SK-MEL-5 (cell line): ENCODE data around the gene ZSCAN10. TPM values are rescaled to one million over a fixed set of nuclear protein-coding genes. Genes with fewer than 3 reads are reported as not detected.

Source experiments
- DNase-seq: peaks from one replicate; pipeline ENCODE4 v3.0.0-alpha.2; 2016; ENCODE audit warnings: low read depth, low spot score
- in situ Hi-C: cut with HindIII; loops from 2 replicates; pipeline ENCODE4 v1.10.0; 2016; ENCODE audit warnings: low sequenced_read_pairs, high pct_unique_total_duplicates, low pct_unique_long_range_greater_than_20kb
- small RNA-seq, 2 experiments: library from RNA; depleted of rRNA; stranded (forward); fragments of <200 nt; gene quantifications; one replicate each; pipeline ENCODE3, GENCODE V24; 2014
- total RNA-seq: library from RNA; depleted of rRNA; stranded (reverse); fragments of >200 nt; shearing (Covaris generic); gene quantifications from 2 replicates; pipeline ENCODE4 v1.2.3, GENCODE V29; 2014; rRNA removed

The ZSCAN10 gene
- total RNA-seq, 1 experiment from 2014 or later = 0.13 TPM

DNA sequence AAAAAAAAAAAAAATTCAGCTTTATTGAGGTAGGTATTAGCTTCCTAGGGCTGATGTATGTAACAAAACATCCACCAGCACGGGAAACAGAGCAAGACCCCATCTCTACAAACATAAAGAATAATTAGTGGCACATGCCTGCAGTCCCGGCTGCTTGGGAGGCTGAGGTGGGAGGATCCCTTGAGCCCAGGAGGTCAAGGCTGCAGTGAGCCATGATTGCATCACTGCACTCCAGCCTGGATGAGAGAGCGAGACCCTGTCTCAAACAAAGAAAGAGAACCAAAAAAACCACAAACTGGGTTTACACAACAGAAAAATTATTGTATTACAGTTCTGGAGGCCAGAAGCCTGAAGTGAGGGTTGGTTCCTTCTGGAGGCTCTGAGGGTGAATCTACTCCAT, 56.7 kb downstream of the ZSCAN10 start:
- in situ Hi-C loops = no loop called here

DNA sequence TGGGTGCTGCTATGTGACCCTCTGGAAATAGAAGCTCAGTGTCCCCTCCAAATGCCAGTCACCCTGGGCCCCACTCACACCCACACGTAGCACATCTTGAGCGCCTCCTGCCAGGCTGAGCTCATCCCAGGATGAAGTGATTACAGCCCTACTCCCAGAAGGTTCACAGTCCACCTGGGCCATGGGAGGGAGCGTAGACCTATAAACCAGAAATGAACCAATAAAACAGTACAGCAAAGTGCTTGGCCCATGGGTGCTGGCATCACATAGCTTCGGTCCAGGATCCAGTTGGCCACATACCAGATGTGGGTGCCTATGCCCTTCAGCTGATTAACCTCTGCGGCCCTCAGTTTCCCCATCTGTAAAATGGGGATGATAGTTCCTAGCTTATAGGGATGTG, 60.2 kb downstream of the ZSCAN10 start:
- no peak for DNase-seq
- in situ Hi-C loops = no loop called here

More for the DNA sequence above, 56.7 kb downstream of the ZSCAN10 start:
- DNase-seq = no peak

Small RNA genes within 50 kb of the gene (small RNA-seq; reads per million reads assigned to genes)
- gene RNU1-22P = 0.08 to 0.48 reads per million in 2 experiments

Other genes starting within 250 kb of the ZSCAN10 start
- gene PRSS22, start 241.1 kb downstream of the ZSCAN10 start, total RNA-seq = not detected in 2 replicates
- 30.3 and 31.8 TPM in 2 replicates for gene FLYWCH2, start 216.1 kb downstream of the ZSCAN10 start, total RNA-seq
- 19.3 and 25.8 TPM in 2 replicates for gene FLYWCH1, start 187.4 kb downstream of the ZSCAN10 start, total RNA-seq
- gene KREMEN2, start 135.0 kb downstream of the ZSCAN10 start, total RNA-seq = 3.7 and 4.5 TPM in 2 replicates
- 24.5 and 30.3 TPM in 2 replicates for gene PAQR4, start 129.9 kb downstream of the ZSCAN10 start, total RNA-seq
- gene PKMYT1, start 118.8 kb downstream of the ZSCAN10 start, total RNA-seq = 12.5 and 13.8 TPM in 2 replicates
- not detected in 2 replicates for gene CLDN9, start 86.4 kb downstream of the ZSCAN10 start, total RNA-seq
- gene CLDN6, start 81.1 kb downstream of the ZSCAN10 start, total RNA-seq = not detected in 2 replicates
- 34.3 and 41.2 TPM in 2 replicates for gene TNFRSF12A, start 78.9 kb downstream of the ZSCAN10 start, total RNA-seq
- 11.0 and 12.3 TPM in 2 replicates for gene HCFC1R1, start 75.4 kb downstream of the ZSCAN10 start, total RNA-seq
- 15.4 and 24.3 TPM in 2 replicates for gene THOC6, start 75.3 kb downstream of the ZSCAN10 start, total RNA-seq
- gene BICDL2, start 62.4 kb downstream of the ZSCAN10 start, total RNA-seq = 0.24 and 0.29 TPM in 2 replicates
- 0.03 TPM in 1 of 2 replicates, not detected in the other for gene MMP25, start 52.7 kb downstream of the ZSCAN10 start, total RNA-seq
- not detected in 2 replicates for gene IL32, start 33.7 kb downstream of the ZSCAN10 start, total RNA-seq
- 13.6 and 14.3 TPM in 2 replicates for gene ZNF205, start 13.3 kb upstream of the ZSCAN10 start, total RNA-seq
- 0.85 and 1.8 TPM in 2 replicates for gene ZNF213, start 35.7 kb upstream of the ZSCAN10 start, total RNA-seq
- gene OR1F1, start 88.9 kb upstream of the ZSCAN10 start, total RNA-seq = 0.21 TPM in 1 of 2 replicates, not detected in the other
- 9.4 and 11.5 TPM in 2 replicates for gene ZNF200, start 135.9 kb upstream of the ZSCAN10 start, total RNA-seq
- not detected in 2 replicates for gene MEFV, start 157.3 kb upstream of the ZSCAN10 start, total RNA-seq
- 42.9 and 48.0 TPM in 2 replicates for gene ZNF263, start 184.2 kb upstream of the ZSCAN10 start, total RNA-seq
- 2.8 and 3.6 TPM in 2 replicates for gene TIGD7, start 206.1 kb upstream of the ZSCAN10 start, total RNA-seq
- 17.2 and 17.6 TPM in 2 replicates for gene ZNF75A, start 206.2 kb upstream of the ZSCAN10 start, total RNA-seq